UCSD-AML1 (cell line): Measurements from ENCODE around the gene JUNB.
"Not testable (repeated sequence)": the region's sequence is repeated elsewhere in the genome, so short reads cannot be mapped to it uniquely, and the experiment has no call there.

ENCODE experiments used
- DNase-seq: peaks from one replicate; lab custom pipeline; 2025; ENCODE audit not compliant: unreplicated experiment; lab: John Stamatoyannopoulos, UW

JUNB gene

DNA sequence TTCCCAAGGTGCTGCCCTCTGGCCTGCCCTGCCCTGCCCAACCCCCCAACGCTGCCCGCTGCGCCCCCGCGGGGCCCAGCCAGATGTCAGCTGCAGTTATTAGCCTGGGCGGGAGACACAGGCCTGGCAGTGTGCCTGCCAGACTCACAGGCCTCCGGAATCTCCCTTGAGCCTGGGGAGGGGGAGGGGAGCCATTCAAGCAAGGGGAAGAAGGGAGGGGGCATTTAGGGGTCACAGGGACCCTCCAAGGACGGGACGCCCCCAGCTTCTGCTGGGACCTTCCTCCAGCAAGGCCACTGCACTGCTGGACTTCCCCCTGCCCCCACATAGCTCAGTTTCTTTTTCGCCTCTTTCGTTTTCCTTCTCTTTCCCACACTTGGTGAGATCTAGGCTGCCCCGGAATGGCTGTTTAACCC is 2.6 kb upstream of the JUNB start:
- DNase-seq, result peak; percentile 72

DNA sequence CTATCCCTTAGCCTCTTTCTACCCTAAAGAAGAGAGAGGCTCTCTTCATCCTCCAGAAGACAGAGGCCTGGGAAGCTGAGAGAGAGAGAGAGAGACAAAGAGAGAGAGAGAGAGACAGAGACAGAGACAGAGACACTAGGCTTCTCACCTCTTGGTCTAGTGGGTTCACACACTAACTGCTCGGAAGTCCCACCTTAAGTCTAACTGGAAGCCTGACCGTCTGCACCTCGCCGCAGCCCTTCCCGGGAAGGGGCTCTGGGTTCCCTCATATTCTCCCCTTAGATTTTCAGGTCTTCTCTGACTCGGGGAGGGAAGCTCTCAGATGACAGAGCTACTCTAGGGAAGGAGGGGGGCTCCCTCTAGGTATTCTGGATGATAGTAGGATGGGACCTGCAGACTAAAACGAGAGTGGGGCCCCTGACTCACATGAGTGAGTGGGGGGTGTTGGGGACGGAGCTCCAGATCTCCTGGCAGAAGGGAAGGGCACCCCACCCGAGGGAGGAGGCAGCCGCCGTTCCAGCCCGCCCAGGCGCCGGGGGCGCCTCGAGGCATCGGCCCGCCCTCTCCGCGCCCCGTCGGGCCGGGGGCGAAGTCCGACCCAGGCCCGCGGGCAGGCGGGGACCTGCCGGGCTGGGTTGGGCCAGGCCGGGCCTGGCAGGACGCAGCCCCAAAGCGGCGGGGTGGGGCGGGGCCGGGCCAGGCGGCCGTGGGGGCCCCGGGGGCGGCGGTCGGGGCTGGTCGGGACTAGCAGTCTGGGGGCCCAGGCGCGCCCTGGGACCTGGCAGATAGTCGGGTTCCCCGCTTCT is 2.0 kb upstream of the JUNB start:
- DNase-seq, result no peak

DNA sequence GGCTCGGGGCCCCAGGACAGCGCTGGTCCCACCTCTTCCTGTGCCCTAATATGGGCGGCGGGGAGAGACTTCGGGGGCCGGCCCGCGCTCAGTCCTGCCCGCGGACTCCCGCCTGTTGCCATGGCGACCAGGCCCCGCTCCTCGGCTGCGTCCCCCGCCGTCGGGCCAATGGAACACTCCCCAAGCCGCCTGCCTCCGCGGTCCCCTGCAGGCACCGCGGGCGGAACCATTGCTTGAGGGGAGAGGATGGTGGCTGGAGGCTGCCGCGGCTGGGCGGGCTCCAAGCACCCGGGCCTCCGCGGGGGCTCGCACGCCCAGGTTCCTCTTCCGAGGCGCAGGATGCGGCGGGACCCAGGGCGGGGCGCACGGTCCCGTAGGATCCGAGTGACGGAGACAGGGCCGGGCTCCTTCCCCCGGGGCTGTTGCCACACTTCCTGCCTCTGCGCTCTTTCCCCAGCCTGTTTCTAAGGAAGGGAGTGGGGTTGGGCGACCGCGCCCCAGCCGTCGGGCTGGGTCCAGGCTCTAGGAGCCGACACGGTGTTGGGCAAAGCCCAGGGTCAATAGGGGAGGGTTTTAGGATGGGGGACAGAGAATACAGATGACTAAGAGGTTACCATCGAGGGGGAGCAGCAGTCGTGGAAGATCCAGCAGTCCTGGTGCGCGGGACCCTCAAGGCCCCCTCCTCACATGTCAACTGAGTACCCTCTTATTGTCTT is 1.2 kb upstream of the JUNB start:
- peak; percentile 96 for DNase-seq

GRCh38 chr19:12790628-12791344 is 500 bp upstream of the JUNB start:
- no peak for DNase-seq

DNA sequence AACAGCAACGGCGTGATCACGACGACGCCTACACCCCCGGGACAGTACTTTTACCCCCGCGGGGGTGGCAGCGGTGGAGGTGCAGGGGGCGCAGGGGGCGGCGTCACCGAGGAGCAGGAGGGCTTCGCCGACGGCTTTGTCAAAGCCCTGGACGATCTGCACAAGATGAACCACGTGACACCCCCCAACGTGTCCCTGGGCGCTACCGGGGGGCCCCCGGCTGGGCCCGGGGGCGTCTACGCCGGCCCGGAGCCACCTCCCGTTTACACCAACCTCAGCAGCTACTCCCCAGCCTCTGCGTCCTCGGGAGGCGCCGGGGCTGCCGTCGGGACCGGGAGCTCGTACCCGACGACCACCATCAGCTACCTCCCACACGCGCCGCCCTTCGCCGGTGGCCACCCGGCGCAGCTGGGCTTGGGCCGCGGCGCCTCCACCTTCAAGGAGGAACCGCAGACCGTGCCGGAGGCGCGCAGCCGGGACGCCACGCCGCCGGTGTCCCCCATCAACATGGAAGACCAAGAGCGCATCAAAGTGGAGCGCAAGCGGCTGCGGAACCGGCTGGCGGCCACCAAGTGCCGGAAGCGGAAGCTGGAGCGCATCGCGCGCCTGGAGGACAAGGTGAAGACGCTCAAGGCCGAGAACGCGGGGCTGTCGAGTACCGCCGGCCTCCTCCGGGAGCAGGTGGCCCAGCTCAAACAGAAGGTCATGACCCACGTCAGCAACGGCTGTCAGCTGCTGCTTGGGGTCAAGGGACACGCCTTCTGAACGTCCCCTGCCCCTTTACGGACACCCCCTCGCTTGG is 966 bp downstream of the JUNB start:
- peak; percentile 79 for DNase-seq

- no peak for DNase-seq
Observed at GRCh38 chr19:12792853-12793289, 1.6 kb downstream of the JUNB start.

DNA sequence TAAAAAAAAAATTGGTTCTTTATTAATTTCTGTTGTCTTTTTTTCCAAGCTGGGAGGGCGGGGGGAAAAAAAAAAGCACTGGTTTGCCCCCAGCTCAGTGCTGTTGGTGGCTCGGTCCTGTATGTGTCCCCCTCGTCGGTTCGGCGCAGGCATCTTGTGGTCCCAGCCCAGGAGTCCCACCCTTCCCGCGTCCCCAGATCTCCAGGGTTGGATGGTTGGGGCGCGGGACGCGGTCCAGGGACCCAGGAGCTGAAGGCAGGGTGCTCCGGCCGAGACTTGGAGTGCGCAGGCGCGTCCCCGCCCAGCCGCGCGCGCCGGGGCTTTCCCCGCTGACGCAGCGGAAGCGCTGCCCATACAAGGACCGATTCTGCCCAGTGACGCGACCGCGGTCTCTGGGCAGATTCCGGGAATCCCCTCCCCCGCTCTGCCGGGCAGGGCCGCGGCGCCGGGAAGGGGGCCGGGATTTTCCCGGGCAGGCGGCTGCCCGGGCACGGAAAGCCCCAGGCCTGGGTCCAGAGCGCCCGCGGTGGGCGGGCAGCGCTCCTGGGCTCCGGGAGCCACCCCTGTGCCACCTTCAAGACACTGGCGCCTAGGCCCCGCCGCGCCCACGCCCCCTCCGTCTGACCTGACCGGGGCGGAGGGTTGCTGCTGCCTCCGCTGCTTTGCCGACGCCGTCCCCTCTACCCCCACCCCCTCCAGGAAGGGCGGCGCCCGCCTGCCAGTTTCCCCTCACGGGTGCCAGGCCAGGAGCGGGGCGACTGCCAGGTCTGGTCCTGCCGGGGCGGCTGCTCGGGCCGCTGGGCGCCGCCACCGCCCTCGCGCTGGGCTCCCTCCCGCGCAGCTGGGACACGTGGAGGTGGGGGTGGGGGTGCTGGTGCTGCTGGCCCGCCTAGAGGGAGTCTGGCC is 2.3 kb downstream of the JUNB start:
- peak; percentile 95 for DNase-seq

DNA sequence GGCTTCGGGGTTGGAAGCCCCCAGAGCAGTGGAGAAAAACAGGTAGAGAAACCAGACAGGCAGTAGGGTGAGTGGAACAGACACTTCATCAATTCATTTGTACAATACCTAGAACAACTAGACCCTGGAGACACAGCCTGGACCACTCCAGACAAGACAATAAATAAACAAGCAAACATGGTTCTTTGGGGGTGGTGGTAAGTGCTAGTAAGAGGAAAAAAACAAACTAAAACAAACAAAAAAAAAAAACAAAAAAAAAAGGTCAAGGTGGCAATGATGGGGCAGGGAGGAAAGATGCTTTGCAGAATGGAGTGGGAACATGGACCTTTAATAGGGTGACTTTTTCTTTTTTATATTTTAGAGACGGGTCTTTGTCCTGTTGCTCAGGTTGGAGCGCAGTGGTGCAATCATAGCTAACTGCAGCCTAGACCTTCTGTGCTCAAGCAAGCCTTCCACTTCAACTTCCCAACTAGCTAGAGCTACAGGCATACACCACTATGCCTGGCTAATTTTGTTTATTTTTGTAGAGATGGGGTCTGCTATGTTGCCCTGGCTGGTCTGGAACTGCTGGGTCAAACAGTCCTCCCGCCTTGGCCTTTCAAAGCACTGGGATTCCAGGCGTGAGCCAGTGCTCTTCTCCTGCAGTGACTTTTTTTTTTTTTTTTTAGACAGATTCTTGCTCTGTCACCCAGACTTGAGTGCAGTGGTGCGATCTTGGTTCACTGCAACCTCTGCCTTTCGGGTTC is 3.1 kb downstream of the JUNB start:
- DNase-seq, result no peak

DNA sequence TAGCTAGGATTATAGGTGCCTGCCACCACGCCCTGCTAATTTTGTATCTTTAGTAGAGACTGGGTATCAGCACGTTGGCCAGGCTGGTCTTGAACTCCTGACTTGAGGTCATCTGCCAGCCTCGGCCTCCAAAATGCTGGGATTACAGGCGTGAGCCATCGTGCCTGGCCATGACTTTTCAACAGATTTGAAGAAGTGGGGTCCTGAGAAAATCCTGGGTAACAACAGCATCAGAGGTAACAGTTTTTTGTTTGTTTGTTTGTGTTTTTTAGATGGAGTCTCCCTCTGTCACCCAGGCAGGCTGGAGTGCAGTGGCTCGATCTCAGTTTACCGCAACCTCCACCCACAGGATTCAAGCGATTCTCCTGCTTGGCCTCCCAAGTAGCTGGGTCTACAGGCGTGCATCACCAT is 3.7 kb downstream of the JUNB start:
- DNase-seq, result no peak

GRCh38 chr19:12796146-12797071 is 5.1 kb downstream of the JUNB start:
- DNase-seq, result peak; percentile 76

- no peak for DNase-seq
Observed at GRCh38 chr19:12797141-12797587, 5.9 kb downstream of the JUNB start.

GRCh38 chr19:12797607-12798006 is 6.3 kb downstream of the JUNB start:
- not testable (repeated sequence) for DNase-seq

DNA sequence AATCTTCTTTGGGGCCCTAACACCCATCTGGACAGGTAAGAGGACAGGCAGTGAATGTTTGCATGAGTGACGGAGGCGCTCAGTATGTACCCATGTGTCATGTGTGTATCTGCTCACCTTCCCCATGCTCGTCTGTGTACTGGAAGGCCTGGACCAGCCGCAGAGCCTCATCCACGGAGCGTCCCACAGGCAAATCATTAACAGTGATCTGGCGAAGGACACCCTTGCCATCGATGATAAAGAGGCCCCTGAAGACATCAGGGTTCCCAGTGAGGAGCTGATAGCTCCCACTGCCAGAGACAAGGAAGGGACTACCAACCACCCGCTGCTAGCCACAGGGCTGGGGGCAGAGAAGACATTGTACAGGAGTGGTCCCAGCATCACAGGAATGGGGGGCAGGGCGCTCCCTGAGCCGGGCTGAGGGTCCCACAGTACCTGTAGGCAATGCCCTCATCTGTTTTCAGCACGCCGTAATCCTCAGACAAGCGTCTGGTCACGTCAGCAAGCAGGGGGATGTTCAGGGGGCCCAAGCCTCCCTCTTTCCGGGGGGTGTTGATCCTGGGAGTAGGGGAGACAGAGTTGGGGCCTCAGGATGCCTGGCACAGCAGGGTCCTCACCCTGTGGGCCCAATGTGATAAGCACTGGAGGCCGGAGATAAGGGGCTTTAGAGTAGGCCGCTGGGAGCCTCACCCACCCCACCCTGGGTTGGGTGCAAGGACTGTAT is 8.6 kb downstream of the JUNB start:
- no peak for DNase-seq

- DNase-seq, result no peak
Observed at GRCh38 chr19:12800466-12800770, 9.1 kb downstream of the JUNB start.

GRCh38 chr19:12800923-12801465 is 9.7 kb downstream of the JUNB start:
- DNase-seq, result no peak

- DNase-seq, result no peak
Observed at GRCh38 chr19:12801466-12802266, 10.4 kb downstream of the JUNB start, which contains the start of the genes PRDX2 and THSD8. TSS of gene PRDX2 (minus strand) at chr19:12801800. CDS start at chr19:12801261, 539 bp downstream. TSS of gene THSD8 (plus strand) at chr19:12802069. CDS start at chr19:12802072, 3 bp downstream.
